H1 (cell line): ENCODE measurements around the gene OR2F1. TPM values are rescaled to one million over a fixed set of nuclear protein-coding genes. Genes with fewer than 3 reads are reported as not detected.

Source experiments
- RAD21 ChIP-seq, 2 experiments: IDR thresholded peaks in 1 of 2; conservative IDR thresholded peaks in 1 of 2; 2 replicates each; pipeline ENCODE4 v1.6.1; 2011; ENCODE audit warnings: low read depth in 2 of 2, low read length in 2 of 2, improper control_type of control experiment in 1 of 2, inconsistent platforms in 1 of 2, mild to moderate bottlenecking in 1 of 2, moderate library complexity in 1 of 2
- polyA plus RNA-seq, 7 experiments: library from polyadenylated mRNA; depleted of rRNA in 3 of 7; stranded (reverse) in 5 of 7; unstranded in 2 of 7; fragments of >200 nt in 5 of 7; fragments of 200-250 nt in 2 of 7; gene quantifications; 1 replicate in 5 of 7; 2 replicates in 1 of 7; 4 replicates in 1 of 7; pipeline versions ENCODE4 v1.2.1 to v1.2.3, GENCODE V29; 2011 to 2013; ENCODE audit warnings: missing spikeins in 2 of 7, mixed read lengths in 2 of 7
- total RNA-seq: library from RNA; stranded (reverse); fragmentation: NEBNext Ultra II Directional; extraction: Animal tissue kit (Norgen Biotek cat#: 25700); gene quantifications from 2 replicates; pipeline ENCODE4 v1.2.1, GENCODE V29; 2021

The OR2F1 gene
- total and polyA plus RNA-seq, 2 of the 8 experiments (the other 6 are each of a cell fraction or from before 2014, with no cell fraction given): 0.19 TPM; not detected in 1

DNA sequence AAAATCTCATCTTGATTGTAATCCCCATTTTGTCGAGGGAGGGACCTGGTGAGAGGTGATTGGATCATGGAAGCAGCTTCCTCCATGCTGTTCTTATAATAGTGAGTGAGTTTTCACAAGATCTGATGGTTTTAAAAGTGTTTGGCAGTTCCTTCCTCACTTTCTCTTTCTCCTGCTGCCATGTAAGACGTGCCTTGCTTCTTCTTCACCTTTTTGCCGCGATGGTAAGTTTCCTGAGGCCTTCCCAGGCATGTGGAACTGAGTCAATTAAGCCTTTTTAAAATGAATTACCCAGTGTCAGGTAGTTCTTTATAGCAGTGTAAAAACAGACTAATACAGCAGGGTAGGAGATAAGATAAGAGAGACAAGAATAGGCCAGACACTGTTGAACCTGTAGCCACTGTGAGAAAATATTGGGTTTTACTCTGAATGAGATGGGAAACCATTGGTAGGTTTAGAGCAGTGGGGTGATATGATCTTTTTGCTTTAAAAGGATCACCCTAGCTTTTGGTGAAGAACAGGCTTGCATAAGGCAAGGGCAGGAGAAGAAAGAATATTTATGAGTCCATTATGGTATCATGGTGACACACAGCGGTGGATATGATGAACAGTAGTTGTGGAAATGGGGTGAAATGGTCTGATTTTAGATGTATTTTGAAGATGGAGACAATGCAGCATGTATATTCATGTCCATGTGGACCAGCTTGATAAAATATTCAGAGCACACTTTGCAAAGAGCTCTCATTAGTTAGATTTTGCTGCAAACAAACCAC lies 57.0 kb downstream of the OR2F1 start (continued):
- TF ChIP-seq RAD21 (IDR thresholded peaks at IDR 0.05 in 1 of 2, conservative IDR thresholded peaks at IDR 0.05 in 1 of 2; ENCODE audit: low read depth in 2 of 2, low read length in 2 of 2): no peak

Other genes with a start within 250 kb of the OR2F1 start
- 0.13 TPM in 1 of 2 replicates, not detected in the other for gene CTAGE6, start 197.1 kb upstream of the OR2F1 start, total RNA-seq
- 0.06 TPM in 1 of 2 replicates, not detected in the other for gene CTAGE6, start 197.1 kb upstream of the OR2F1 start, polyA plus RNA-seq (2011; rRNA removed)
- gene TCAF1, start 52.7 kb upstream of the OR2F1 start, total RNA-seq: 28.0 and 30.7 TPM in 2 replicates
- gene TCAF1, start 52.7 kb upstream of the OR2F1 start, polyA plus RNA-seq (2011; rRNA removed): 9.6 and 20.4 TPM in 2 replicates
- gene OR2F2, start 19.6 kb upstream of the OR2F1 start, total RNA-seq: not detected in 2 replicates
- not detected in 2 replicates for gene OR2F2, start 19.6 kb upstream of the OR2F1 start, polyA plus RNA-seq (2011; rRNA removed)
- not detected in 2 replicates for gene OR6B1, start 45.5 kb downstream of the OR2F1 start, total RNA-seq
- gene OR6B1, start 45.5 kb downstream of the OR2F1 start, polyA plus RNA-seq (2011; rRNA removed): not detected in 2 replicates
- gene OR2A5, start 94.1 kb downstream of the OR2F1 start, total RNA-seq: not detected in 2 replicates
- gene OR2A5, start 94.1 kb downstream of the OR2F1 start, polyA plus RNA-seq (2011; rRNA removed): not detected in 2 replicates
- gene OR2A25, start 115.0 kb downstream of the OR2F1 start, total RNA-seq: not detected in 2 replicates
- gene OR2A25, start 115.0 kb downstream of the OR2F1 start, polyA plus RNA-seq (2011; rRNA removed): not detected in 2 replicates
- gene OR2A12, start 131.4 kb downstream of the OR2F1 start, total RNA-seq: not detected in 2 replicates
- not detected in 2 replicates for gene OR2A12, start 131.4 kb downstream of the OR2F1 start, polyA plus RNA-seq (2011; rRNA removed)
- not detected in 2 replicates for gene OR2A2, start 154.7 kb downstream of the OR2F1 start, total RNA-seq
- not detected in 2 replicates for gene OR2A2, start 154.7 kb downstream of the OR2F1 start, polyA plus RNA-seq (2011; rRNA removed)
- not detected in 2 replicates for gene OR2A14, start 168.3 kb downstream of the OR2F1 start, total RNA-seq
- not detected in 2 replicates for gene OR2A14, start 168.3 kb downstream of the OR2F1 start, polyA plus RNA-seq (2011; rRNA removed)
- gene CTAGE4, start 228.6 kb downstream of the OR2F1 start, total RNA-seq: 9.8 and 10.3 TPM in 2 replicates
- 1.7 and 2.9 TPM in 2 replicates for gene CTAGE4, start 228.6 kb downstream of the OR2F1 start, polyA plus RNA-seq (2011; rRNA removed)
- gene ARHGEF35, start 241.0 kb downstream of the OR2F1 start, total RNA-seq: 11.8 and 14.2 TPM in 2 replicates
- 0.86 and 1.3 TPM in 2 replicates for gene ARHGEF35, start 241.0 kb downstream of the OR2F1 start, polyA plus RNA-seq (2011; rRNA removed)